Measurements from ENCODE around the gene FMNL2. TPM values are rescaled to one million over a fixed set of nuclear protein-coding genes. Genes with fewer than 3 reads are reported as not detected.

FMNL2 gene
- total RNA-seq, 1 experiment from 2014 or later: 28.1 TPM

DNA sequence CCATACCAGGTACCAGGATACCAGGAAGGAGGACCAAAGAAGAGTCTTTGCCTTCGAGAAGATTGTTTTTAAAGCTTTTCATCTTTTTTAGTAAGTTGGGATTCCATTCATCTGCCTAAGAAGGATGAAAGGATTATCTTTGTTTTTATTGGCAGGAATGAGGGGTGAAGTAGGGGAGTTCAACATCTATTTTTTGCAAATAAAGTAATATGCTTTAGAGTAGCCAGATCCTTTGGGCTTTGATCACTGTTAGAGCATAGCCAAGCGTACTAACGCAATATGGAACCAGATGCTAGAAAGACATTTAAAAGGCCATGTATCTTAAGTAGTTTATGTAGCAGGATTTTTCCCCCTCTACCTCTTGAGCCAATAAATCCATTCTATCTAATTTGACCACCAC, 249.3 kb downstream of the FMNL2 start:
- H3K9ac ChIP-seq (ENCODE audit: low read length): no peak overlapping the region
- H2AFZ ChIP-seq (ENCODE audit: low read depth, low read length, poor library complexity, severe bottlenecking): no peak overlapping the region
- H3K4me3 ChIP-seq (replicated peaks in 1 of 2; ENCODE audit: low read depth in 1 of 2, low read length in 2 of 2): no peak overlapping the region
- no peak overlapping the region for H3K27ac ChIP-seq (ENCODE audit: low read depth, low read length)
- no peaks in the 10 kb centered on the region for H3K36me3 ChIP-seq (ENCODE audit: control insufficient read depth in 1 of 2, insufficient read depth in 2 of 2, low read length in 2 of 2)
- CTCF ChIA-PET: no interaction called here
- TF ChIP-seq, protein P1, sequence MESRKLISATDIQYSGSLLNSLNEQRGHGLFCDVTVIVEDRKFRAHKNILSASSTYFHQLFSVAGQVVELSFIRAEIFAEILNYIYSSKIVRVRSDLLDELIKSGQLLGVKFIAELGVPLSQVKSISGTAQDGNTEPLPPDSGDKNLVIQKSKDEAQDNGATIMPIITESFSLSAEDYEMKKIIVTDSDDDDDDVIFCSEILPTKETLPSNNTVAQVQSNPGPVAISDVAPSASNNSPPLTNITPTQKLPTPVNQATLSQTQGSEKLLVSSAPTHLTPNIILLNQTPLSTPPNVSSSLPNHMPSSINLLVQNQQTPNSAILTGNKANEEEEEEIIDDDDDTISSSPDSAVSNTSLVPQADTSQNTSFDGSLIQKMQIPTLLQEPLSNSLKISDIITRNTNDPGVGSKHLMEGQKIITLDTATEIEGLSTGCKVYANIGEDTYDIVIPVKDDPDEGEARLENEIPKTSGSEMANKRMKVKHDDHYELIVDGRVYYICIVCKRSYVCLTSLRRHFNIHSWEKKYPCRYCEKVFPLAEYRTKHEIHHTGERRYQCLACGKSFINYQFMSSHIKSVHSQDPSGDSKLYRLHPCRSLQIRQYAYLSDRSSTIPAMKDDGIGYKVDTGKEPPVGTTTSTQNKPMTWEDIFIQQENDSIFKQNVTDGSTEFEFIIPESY (IDR thresholded peaks at IDR 0.05; ENCODE audit: extremely low read depth, insufficient replicate concordance, low read length): no peak
- TF ChIP-seq ZFX (IDR thresholded peaks at IDR 0.05) (no peak), CBX3 (IDR thresholded peaks at IDR 0.05; ENCODE audit: low read depth) (no peak)
- H3K9me2 ChIP-seq (ENCODE audit: insufficient read depth): no peaks in the 10 kb centered on the region
- no peaks in the 10 kb centered on the region for H4K20me1 ChIP-seq (ENCODE audit: insufficient read depth)
- DNase-seq (ENCODE audit: low read depth, low spot score) (no peak), ATAC-seq (no peak)
- H3K27me3 ChIP-seq (ENCODE audit: insufficient read depth, low read length): no peaks in the 10 kb centered on the region
- no peak overlapping the region for H3K4me2 ChIP-seq (ENCODE audit: low read length)
- intact Hi-C loops (cut with micrococcal nuclease): no loop called here
- no peaks in the 10 kb centered on the region for H3K9me3 ChIP-seq (ENCODE audit: control insufficient read depth in 1 of 2, insufficient read depth in 1 of 2, low read depth in 1 of 2, low read length in 2 of 2)
- peaks cover 4 to 26% of the 10 kb centered on the region in 2 experiments; a peak in 2 of 4 replicates for H3K4me1 ChIP-seq (ENCODE audit: control insufficient read depth in 1 of 2, insufficient read depth in 2 of 2, low read length in 2 of 2)
- POLR2A ChIA-PET: no interaction called here
- no TSS peak for BruUV-seq (replicated peaks)
- no peaks in the 10 kb centered on the region for H3K79me2 ChIP-seq (ENCODE audit: insufficient read depth, low read length)
- RAD21 ChIA-PET (ENCODE audit: low non-redundant PET in 1 of 2, low total read pairs in 2 of 2, uncharacterized antibody in 2 of 2, unreplicated experiment in 2 of 2): no interaction called here

DNA sequence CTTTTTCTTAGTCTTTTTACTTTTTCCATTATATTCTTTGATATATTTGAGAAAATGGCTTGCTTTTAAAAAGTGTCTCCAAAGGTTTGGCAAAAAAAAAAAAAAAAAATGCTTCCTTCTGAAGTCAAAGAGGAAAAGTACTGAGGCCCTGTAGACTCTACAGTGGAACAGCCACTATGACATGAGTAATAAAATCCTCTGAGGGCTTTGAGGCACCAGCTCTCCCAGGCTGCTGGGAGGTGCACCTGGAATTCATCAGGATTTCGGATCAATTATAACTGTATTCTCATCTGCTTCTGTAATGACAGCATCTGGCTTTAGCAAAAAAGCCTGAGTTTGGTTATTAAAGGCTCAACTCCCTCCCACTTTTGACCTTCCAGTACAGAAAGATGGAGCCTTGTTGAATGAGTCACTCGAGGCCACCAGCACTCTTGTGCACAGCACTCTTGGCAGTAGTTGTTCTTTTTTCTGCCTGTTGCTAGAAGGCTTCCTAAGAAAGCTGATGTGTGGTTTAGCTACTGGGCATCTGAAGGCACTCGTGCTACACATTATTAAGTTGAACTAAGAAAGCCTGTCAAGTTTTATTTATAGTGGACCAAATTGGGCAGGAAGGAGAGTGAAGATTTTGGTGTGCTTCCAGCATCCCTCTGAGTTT, 251.0 kb downstream of the FMNL2 start:
- TF ChIP-seq FOSL1 (IDR thresholded peaks at IDR 0.05; ENCODE audit: low read depth) (no peak), SP1 (IDR thresholded peaks at IDR 0.05; ENCODE audit: low read depth) (0 out of 2 replicates have a peak, but pooled peaks have one; percentile 19)
- ATAC-seq: peak; percentile 63
- ChIA-PET CTCF (no interaction called here), POLR2A (no interaction called here), RAD21 (ENCODE audit: low non-redundant PET in 1 of 2, low total read pairs in 2 of 2, uncharacterized antibody in 2 of 2, unreplicated experiment in 2 of 2) (no interaction called here)
- H3K9me3 ChIP-seq (ENCODE audit: control insufficient read depth in 1 of 2, insufficient read depth in 1 of 2, low read depth in 1 of 2, low read length in 2 of 2): no peaks in the 10 kb centered on the region
- no peak overlapping the region for H3K27ac ChIP-seq (ENCODE audit: low read depth, low read length)
- H3K4me3 ChIP-seq (replicated peaks in 1 of 2; ENCODE audit: low read depth in 1 of 2, low read length in 2 of 2): no peak overlapping the region
- H3K4me2 ChIP-seq (ENCODE audit: low read length): peak overlapping the region; percentile 40; the same call in 1 of the 2 replicates
- no peaks in the 10 kb centered on the region for H4K20me1 ChIP-seq (ENCODE audit: insufficient read depth)
- H3K27me3 ChIP-seq (ENCODE audit: insufficient read depth, low read length): no peaks in the 10 kb centered on the region
- no peak for DNase-seq (ENCODE audit: low read depth, low spot score)
- no peaks in the 10 kb centered on the region for H3K9me2 ChIP-seq (ENCODE audit: insufficient read depth)
- no peak overlapping the region for H2AFZ ChIP-seq (ENCODE audit: low read depth, low read length, poor library complexity, severe bottlenecking)
- no peak overlapping the region for H3K9ac ChIP-seq (ENCODE audit: low read length)
- no peaks in the 10 kb centered on the region for H3K36me3 ChIP-seq (ENCODE audit: control insufficient read depth in 1 of 2, insufficient read depth in 2 of 2, low read length in 2 of 2)
- intact Hi-C loops (cut with micrococcal nuclease): no loop called here
- peaks cover 4 to 26% of the 10 kb centered on the region in 2 experiments; a peak in 2 of 4 replicates for H3K4me1 ChIP-seq (ENCODE audit: control insufficient read depth in 1 of 2, insufficient read depth in 2 of 2, low read length in 2 of 2)
- BruUV-seq (replicated peaks): no TSS peak
- no peaks in the 10 kb centered on the region for H3K79me2 ChIP-seq (ENCODE audit: insufficient read depth, low read length)

Data from HCT116 (cell line).